Neuronal stem cell (in vitro differentiated cells): ENCODE measurements around the gene SERPINA4.

Experiments
- DNase-seq: peaks from one replicate; pipeline ENCODE4 v3.0.0-alpha.2; 2013; ENCODE audit warnings: low spot score
- H2AFZ ChIP-seq: one replicate; pipeline ENCODE4 v1.6.1; 2013; ENCODE audit warnings: mild to moderate bottlenecking, low read length, inconsistent platforms
- H2AK5ac ChIP-seq: 2 replicates; pipeline ENCODE4 v1.6.1; 2013; ENCODE audit warnings: low read depth, mild to moderate bottlenecking, inconsistent platforms, low read length, moderate library complexity, mixed read lengths
- H2BK120ac ChIP-seq: 2 replicates; pipeline ENCODE4 v1.6.1; 2013; ENCODE audit warnings: low read depth, mild to moderate bottlenecking, inconsistent platforms, low read length, moderate library complexity, mixed read lengths
- H2BK12ac ChIP-seq: one replicate; pipeline ENCODE4 v1.6.1; 2013; ENCODE audit warnings: low read length, inconsistent platforms
- H2BK15ac ChIP-seq: 2 replicates; pipeline ENCODE4 v1.6.1; 2013; ENCODE audit warnings: mild to moderate bottlenecking, low read length, inconsistent platforms, mixed read lengths
- H2BK5ac ChIP-seq: one replicate; pipeline ENCODE4 v1.6.1; 2013; ENCODE audit warnings: inconsistent platforms, mild to moderate bottlenecking, low read length, moderate library complexity
- H3K14ac ChIP-seq: one replicate; pipeline ENCODE4 v1.6.1; 2013; ENCODE audit warnings: low read length, inconsistent platforms
- H3K18ac ChIP-seq: 2 replicates; pipeline ENCODE4 v1.6.1; 2013; ENCODE audit warnings: low read length, inconsistent platforms
- H3K23ac ChIP-seq: 2 replicates; pipeline ENCODE4 v1.6.1; 2013; ENCODE audit warnings: low read depth, mild to moderate bottlenecking, mixed read lengths, low read length, inconsistent platforms; ENCODE audit not compliant: poor library complexity
- H3K27ac ChIP-seq: replicated peaks from 3 replicates; pipeline ENCODE4 v1.5.1; 2013; ENCODE audit warnings: low read length, inconsistent platforms
- H3K27me3 ChIP-seq, 3 experiments: 2 replicates each; pipeline ENCODE4 v1.6.1; 2013; ENCODE audit warnings: low read length in 3 of 3, mild to moderate bottlenecking in 2 of 3, inconsistent platforms in 1 of 3, low read depth in 1 of 3, mixed read lengths in 1 of 3, moderate library complexity in 1 of 3; ENCODE audit not compliant: control insufficient read depth in 3 of 3, insufficient read depth in 3 of 3
- H3K36me3 ChIP-seq, 2 donors: replicated peaks in 1 of 2; 2 replicates each; pipeline ENCODE4 v1.6.1; 2013; ENCODE audit warnings: low read length in 2 of 2; ENCODE audit not compliant: control insufficient read depth in 2 of 2, insufficient read depth in 2 of 2
- H3K4ac ChIP-seq: 2 replicates; pipeline ENCODE4 v1.6.1; 2013; ENCODE audit warnings: inconsistent platforms, mild to moderate bottlenecking, low read length, moderate library complexity
- H3K4me1 ChIP-seq, 2 donors: 1 replicate in 1 of 2; 2 replicates in 1 of 2; pipeline ENCODE4 v1.6.1; 2013; ENCODE audit warnings: low read length in 2 of 2, low read depth in 1 of 2; ENCODE audit not compliant: control insufficient read depth in 2 of 2, insufficient read depth in 1 of 2
- H3K4me2 ChIP-seq: one replicate; pipeline ENCODE4 v1.6.1; 2013; ENCODE audit warnings: mild to moderate bottlenecking, low read length, inconsistent platforms; ENCODE audit not compliant: insufficient read depth, poor library complexity, severe bottlenecking
- H3K4me3 ChIP-seq, 2 donors: 2 replicates each; pipeline ENCODE4 v1.5.1; 2013; ENCODE audit warnings: low read length in 2 of 2, mild to moderate bottlenecking in 2 of 2, inconsistent platforms in 1 of 2, moderate library complexity in 1 of 2
- H3K79me1 ChIP-seq: one replicate; pipeline ENCODE4 v1.6.1; 2013; ENCODE audit warnings: low read depth, mild to moderate bottlenecking, inconsistent platforms, low read length, moderate library complexity
- H3K9ac ChIP-seq: one replicate; pipeline ENCODE4 v1.6.1; 2013; ENCODE audit warnings: mild to moderate bottlenecking, low read depth, low read length, inconsistent platforms; ENCODE audit not compliant: poor library complexity
- H3K9me3 ChIP-seq, 2 donors: replicated peaks in 1 of 2; 2 replicates each; pipeline versions ENCODE3 to v1.6.1; 2013; ENCODE audit warnings: low read length in 2 of 2, mild to moderate bottlenecking in 2 of 2, inconsistent platforms in 1 of 2, low read depth in 1 of 2, mixed read lengths in 1 of 2, moderate library complexity in 1 of 2; ENCODE audit not compliant: control insufficient read depth in 2 of 2, insufficient read depth in 1 of 2
- H4K8ac ChIP-seq: one replicate; pipeline ENCODE4 v1.6.1; 2013; ENCODE audit warnings: low read depth, mild to moderate bottlenecking, inconsistent platforms, low read length, moderate library complexity
- H4K91ac ChIP-seq: one replicate; pipeline ENCODE4 v1.6.1; 2013; ENCODE audit warnings: low read length, low read depth, mild to moderate bottlenecking, inconsistent platforms; ENCODE audit not compliant: poor library complexity
- WGBS, 2 donors: extraction: QIAGEN DNeasy Blood & Tissue Kit; methylation state at CpG; one replicate each; pipeline ENCODE4 v1.1.7; 2013; ENCODE audit warnings: missing lambda C conversion rate in 2 of 2, mixed read lengths in 1 of 2; ENCODE audit not compliant: insufficient read length in 2 of 2, insufficient replicate concordance in 1 of 2; ENCODE audit errors: extremely low coverage in 2 of 2; 5-methylcytosine and 5-hydroxymethylcytosine counted together

SERPINA4 gene

DNA sequence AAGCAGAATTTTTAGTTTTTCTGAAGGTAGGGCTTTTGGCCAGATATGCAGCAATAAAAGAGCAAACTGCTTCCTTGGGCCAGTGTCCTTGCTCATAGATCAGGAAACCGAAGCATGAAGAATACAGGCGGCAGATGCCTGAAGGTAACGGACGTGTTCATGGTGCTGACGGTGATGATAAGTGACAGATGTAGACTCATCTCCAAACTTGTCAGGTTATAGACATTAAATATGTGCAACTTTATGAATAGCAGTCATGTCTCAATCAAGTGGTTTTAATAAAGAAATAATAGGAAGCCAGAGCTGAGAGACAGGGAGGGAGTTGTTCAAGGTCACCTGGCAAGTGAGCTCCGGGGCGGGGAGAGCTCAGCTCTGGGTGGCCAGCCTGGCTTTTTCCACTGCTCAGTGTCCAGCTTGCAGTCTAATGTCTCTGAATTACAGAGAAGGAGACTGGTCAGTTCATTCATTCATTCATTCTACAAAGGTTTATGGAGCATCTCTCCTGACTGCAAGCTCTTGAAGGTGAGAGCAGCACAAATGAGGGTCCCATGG lies 21.0 kb downstream of the SERPINA4 start:
- Histone ChIP-seq H2BK120ac (no peak overlapping the region), H3K27ac (no peak overlapping the region), H3K4me2 (no peak overlapping the region), H4K8ac (no peak overlapping the region), H4K91ac (no peak overlapping the region), H2BK15ac (no peak overlapping the region), H3K9me3 (no peaks in the 10 kb centered on the region), H2AK5ac (no peak overlapping the region), H3K23ac (no peak overlapping the region), H3K18ac (no peak overlapping the region), H3K27me3 (no peaks in the 10 kb centered on the region), H3K79me1 (no peaks in the 10 kb centered on the region), H3K36me3 (no peaks in the 10 kb centered on the region), H3K4ac (no peak overlapping the region), H2AFZ (no peak overlapping the region), H2BK5ac (no peak overlapping the region), H3K4me1 (peaks cover 0 to 10% of the 10 kb centered on the region in 2 donors), H3K14ac (no peak overlapping the region), H3K9ac (no peak overlapping the region), H2BK12ac (no peak overlapping the region), H3K4me3 (no peak overlapping the region)
- WGBS, 2 donors = no CpG with 5 or more reads among the region's 7 CpGs
- DNase-seq = no peak

DNA sequence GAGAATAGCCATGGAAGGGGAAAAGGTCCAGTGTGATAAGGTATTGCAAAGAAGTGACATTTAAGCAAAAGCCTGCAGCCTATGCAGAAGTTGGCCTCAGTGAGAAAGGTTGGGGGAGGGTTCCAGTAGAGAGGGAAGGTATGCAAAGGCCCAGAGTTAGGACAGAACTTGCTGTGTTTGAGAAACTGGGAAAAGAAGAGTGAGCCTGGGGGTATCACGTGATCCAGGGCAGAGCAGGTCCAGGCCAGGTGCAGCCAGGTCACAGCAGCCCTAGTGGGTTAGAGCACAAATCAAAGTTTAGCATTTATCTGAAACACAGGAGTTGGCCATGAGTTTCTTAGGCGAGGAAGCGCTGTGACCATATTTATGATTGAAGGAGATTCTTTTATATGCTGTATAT lies 21.6 kb downstream of the SERPINA4 start:
- H3K79me1 ChIP-seq = no peaks in the 10 kb centered on the region
- peaks cover 0 to 10% of the 10 kb centered on the region in 2 donors for H3K4me1 ChIP-seq
- H4K91ac ChIP-seq = no peak overlapping the region
- WGBS, 2 donors = no CpG with 5 or more reads among the region's 3 CpGs
- no peak overlapping the region for H2BK120ac ChIP-seq
- H3K27ac ChIP-seq = no peak overlapping the region
- H3K4me2 ChIP-seq = no peak overlapping the region
- H3K9me3 ChIP-seq = no peaks in the 10 kb centered on the region
- no peak overlapping the region for H3K14ac ChIP-seq
- no peak overlapping the region for H3K9ac ChIP-seq
- no peaks in the 10 kb centered on the region for H3K36me3 ChIP-seq
- no peaks in the 10 kb centered on the region for H3K27me3 ChIP-seq
- no peak overlapping the region for H2BK12ac ChIP-seq
- H3K4me3 ChIP-seq = no peak overlapping the region
- no peak overlapping the region for H3K23ac ChIP-seq
- no peak overlapping the region for H3K4ac ChIP-seq
- no peak for DNase-seq
- no peak overlapping the region for H2BK5ac ChIP-seq
- H2AK5ac ChIP-seq = no peak overlapping the region
- no peak overlapping the region for H4K8ac ChIP-seq
- H2AFZ ChIP-seq = no peak overlapping the region
- no peak overlapping the region for H3K18ac ChIP-seq
- no peak overlapping the region for H2BK15ac ChIP-seq

DNA sequence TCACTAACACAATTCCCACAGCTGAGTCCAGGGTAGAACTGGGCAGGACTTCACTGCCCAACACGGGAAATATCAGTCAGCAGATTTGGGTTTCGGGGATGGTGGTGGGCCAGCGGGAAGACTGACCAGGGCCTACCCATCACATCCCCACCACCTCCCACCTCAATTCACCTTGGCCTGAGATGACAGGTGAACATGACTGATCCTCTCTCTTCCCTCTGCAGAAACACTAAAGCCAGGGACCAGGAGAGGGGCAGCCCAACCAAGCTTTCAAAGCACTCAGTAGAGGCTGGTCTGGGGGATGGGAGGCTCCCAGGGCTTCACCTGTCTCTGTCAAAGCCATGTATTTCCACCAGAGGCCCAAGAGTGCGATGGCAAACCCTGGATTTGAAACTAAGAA lies 22.3 kb downstream of the SERPINA4 start:
- WGBS, 2 donors = no CpG with 5 or more reads among the region's 4 CpGs

DNA sequence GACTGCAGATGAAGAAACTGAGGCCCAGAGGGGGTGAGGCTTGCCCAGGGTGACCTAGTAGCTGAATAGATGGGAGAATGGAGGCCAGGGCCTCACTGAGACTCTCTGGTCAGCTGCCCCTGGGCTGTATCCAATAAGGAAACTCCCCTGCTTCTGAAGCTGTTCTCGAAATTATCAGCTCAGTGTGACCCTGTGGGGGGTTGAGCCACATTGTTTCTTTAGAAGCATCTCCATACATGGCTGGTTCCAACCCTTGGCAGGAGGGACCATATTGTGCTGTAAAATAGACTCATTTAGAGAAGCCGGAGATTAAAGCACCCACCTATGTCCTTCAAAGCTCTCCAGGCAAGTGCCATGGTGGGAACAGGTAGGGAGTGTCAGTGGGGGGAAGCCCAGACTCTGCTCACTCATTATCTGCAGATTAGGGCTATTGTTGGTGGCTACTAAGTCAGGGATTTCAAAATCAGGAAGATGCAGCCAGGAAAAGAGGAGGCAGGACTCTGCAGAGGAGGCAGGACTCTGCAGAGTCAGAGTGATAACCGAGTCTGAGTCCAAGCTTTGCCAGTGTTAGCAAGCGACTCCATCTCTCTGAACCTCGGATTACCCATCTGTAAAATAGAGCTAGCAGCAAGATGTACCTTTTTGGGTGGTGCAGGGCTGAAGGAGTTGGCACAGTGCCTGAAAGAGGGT lies 23.5 kb downstream of the SERPINA4 start:
- Histone ChIP-seq H2BK120ac (no peak overlapping the region), H3K9me3 (no peaks in the 10 kb centered on the region), H3K4me2 (no peak overlapping the region), H4K8ac (no peak overlapping the region), H3K79me1 (no peaks in the 10 kb centered on the region), H4K91ac (no peak overlapping the region), H3K18ac (no peak overlapping the region), H2BK12ac (no peak overlapping the region), H2BK15ac (no peak overlapping the region), H3K4me3 (no peak overlapping the region), H3K4ac (no peak overlapping the region), H3K27ac (no peak overlapping the region), H3K27me3 (no peaks in the 10 kb centered on the region), H2AK5ac (no peak overlapping the region), H3K23ac (no peak overlapping the region), H3K9ac (no peak overlapping the region), H3K36me3 (no peaks in the 10 kb centered on the region), H2BK5ac (no peak overlapping the region), H3K4me1 (peaks cover 0 to 10% of the 10 kb centered on the region in 2 donors), H3K14ac (no peak overlapping the region), H2AFZ (no peak overlapping the region)
- WGBS, 2 donors = no CpG with 5 or more reads among the region's 5 CpGs
- DNase-seq = no peak

More for the DNA sequence above, 22.3 kb downstream of the SERPINA4 start:
- Histone ChIP-seq H3K23ac (no peak overlapping the region), H3K9ac (no peak overlapping the region), H3K4me2 (no peak overlapping the region), H3K27me3 (no peaks in the 10 kb centered on the region), H3K36me3 (no peaks in the 10 kb centered on the region), H3K79me1 (no peaks in the 10 kb centered on the region), H3K4me3 (no peak overlapping the region), H3K4ac (no peak overlapping the region), H2BK12ac (no peak overlapping the region), H4K91ac (no peak overlapping the region), H2BK15ac (no peak overlapping the region), H3K14ac (no peak overlapping the region), H2BK120ac (no peak overlapping the region), H3K4me1 (peaks cover 0 to 10% of the 10 kb centered on the region in 2 donors), H2AK5ac (no peak overlapping the region), H4K8ac (no peak overlapping the region), H2AFZ (no peak overlapping the region), H3K9me3 (no peaks in the 10 kb centered on the region), H3K18ac (no peak overlapping the region), H3K27ac (no peak overlapping the region), H2BK5ac (no peak overlapping the region)
- DNase-seq = no peak
